Measurements from ENCODE around the gene MYL4. TPM values are rescaled to one million over a fixed set of nuclear protein-coding genes. Genes with fewer than 3 reads are reported as not detected.

Gene MYL4
- total RNA-seq, 1 experiment from 2014 or later = not detected

DNA sequence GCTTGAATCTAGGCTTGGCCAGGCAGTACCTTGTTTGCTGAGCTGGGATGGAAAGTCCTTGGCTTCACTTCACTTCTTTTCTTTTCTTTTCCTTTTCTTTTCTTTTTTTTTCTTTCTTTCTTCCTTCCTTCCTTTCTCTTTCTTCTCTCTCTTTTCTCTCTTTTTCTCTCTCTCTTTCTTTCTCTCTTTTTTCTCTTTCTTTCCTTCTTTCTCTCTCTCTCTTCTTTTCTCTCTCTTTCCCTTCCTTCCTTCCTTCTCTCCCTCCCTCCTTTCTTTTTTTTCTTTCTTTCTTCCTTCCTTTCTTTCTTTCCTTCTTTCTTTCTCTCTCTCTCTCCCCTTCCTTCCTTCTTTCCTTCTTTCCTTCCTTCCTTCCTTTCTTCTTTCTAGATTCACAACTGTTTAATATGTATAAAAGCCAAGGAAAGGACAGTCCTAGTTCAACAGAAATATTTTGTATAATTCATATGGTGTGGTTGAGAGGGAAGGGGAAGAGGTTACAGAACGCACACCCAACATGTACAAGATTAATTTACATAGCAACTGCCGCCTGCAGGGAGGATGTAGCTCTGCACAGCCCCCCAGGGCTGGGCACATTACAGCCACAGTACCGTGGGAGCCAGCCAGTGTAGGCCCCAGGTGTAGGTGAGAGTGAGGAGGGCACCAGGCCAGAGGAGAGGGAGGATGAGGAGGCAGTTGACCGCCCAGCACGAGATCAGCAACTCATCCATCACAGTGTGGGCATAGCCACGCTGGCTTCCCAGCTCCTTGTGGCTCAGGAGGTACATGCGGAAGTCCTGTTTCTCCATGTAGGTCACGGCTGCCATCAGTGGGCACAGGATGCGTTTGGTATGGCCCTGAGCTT lies 34.8 kb downstream of the MYL4 start:
- TF ChIP-seq, protein P1, sequence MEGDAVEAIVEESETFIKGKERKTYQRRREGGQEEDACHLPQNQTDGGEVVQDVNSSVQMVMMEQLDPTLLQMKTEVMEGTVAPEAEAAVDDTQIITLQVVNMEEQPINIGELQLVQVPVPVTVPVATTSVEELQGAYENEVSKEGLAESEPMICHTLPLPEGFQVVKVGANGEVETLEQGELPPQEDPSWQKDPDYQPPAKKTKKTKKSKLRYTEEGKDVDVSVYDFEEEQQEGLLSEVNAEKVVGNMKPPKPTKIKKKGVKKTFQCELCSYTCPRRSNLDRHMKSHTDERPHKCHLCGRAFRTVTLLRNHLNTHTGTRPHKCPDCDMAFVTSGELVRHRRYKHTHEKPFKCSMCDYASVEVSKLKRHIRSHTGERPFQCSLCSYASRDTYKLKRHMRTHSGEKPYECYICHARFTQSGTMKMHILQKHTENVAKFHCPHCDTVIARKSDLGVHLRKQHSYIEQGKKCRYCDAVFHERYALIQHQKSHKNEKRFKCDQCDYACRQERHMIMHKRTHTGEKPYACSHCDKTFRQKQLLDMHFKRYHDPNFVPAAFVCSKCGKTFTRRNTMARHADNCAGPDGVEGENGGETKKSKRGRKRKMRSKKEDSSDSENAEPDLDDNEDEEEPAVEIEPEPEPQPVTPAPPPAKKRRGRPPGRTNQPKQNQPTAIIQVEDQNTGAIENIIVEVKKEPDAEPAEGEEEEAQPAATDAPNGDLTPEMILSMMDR (conservative IDR thresholded peaks at IDR 0.05; ENCODE audit: low read depth, low read length) = no peak
- no peak for TF ChIP-seq EZH2 (IDR thresholded peaks at IDR 0.05; ENCODE audit: borderline replicate concordance, low read depth, low read length, poor library complexity, severe bottlenecking)
- no TSS peak for BruUV-seq (replicated peaks)
- no peaks in the 10 kb centered on the region for H3K27me3 ChIP-seq (replicated peaks; ENCODE audit: insufficient read depth, low read depth, low read length, poor library complexity)
- no peak overlapping the region for H3K4me3 ChIP-seq (ENCODE audit: low read depth, low read length, poor library complexity, severe bottlenecking)
- no peak overlapping the region for H3K27ac ChIP-seq (ENCODE audit: low read depth, low read length, poor library complexity, severe bottlenecking)
- no peak for DNase-seq (ENCODE audit: low spot score)
- POLR2A ChIA-PET (ENCODE audit: low non-redundant PET) = no interaction called here
- H3K9me3 ChIP-seq (ENCODE audit: low read depth, low read length, poor library complexity, severe bottlenecking) = no peaks in the 10 kb centered on the region
- peaks cover 8% of the 10 kb centered on the region for H3K4me1 ChIP-seq (ENCODE audit: insufficient read depth, low read length, poor library complexity, severe bottlenecking)
- CTCF ChIA-PET = no interaction called here
- intact Hi-C loops (cut with micrococcal nuclease; ENCODE audit: unreplicated experiment) = no loop called here
- no peaks in the 10 kb centered on the region for H3K36me3 ChIP-seq (ENCODE audit: insufficient read depth, low read length, poor library complexity, severe bottlenecking)

DNA sequence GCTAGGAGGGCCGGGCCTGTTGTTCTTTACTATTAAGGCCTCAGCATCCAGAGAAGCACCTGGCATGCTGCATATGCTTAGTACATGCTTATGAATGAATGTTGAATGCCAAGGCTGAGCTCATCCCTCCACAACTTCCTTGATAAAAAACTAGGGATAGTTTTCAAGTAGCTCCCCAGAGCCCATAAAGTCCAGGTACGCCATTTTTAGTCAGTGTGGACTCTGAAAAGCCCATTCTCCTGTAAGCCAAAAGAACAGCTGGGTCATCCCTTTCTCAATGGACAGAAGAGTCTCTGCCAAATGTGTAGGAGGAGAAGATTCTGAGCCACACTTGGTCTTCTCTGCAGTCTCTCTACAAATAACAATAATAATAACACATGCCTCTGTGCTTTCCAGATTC lies 35.5 kb downstream of the MYL4 start:
- ChIA-PET POLR2A (ENCODE audit: low non-redundant PET) (no interaction called here), CTCF (no interaction called here)
- no peaks in the 10 kb centered on the region for H3K36me3 ChIP-seq (ENCODE audit: insufficient read depth, low read length, poor library complexity, severe bottlenecking)
- intact Hi-C loops (cut with micrococcal nuclease; ENCODE audit: unreplicated experiment) = no loop called here
- H3K4me1 ChIP-seq (ENCODE audit: insufficient read depth, low read length, poor library complexity, severe bottlenecking) = peaks cover 7% of the 10 kb centered on the region
- no peak overlapping the region for H3K4me3 ChIP-seq (ENCODE audit: low read depth, low read length, poor library complexity, severe bottlenecking)
- H3K27me3 ChIP-seq (replicated peaks; ENCODE audit: insufficient read depth, low read depth, low read length, poor library complexity) = no peaks in the 10 kb centered on the region
- TF ChIP-seq, protein P1 (conservative IDR thresholded peaks at IDR 0.05; ENCODE audit: low read depth, low read length) = no peak
- TF ChIP-seq EZH2 (IDR thresholded peaks at IDR 0.05; ENCODE audit: borderline replicate concordance, low read depth, low read length, poor library complexity, severe bottlenecking) = no peak
- BruUV-seq (replicated peaks) = no TSS peak
- H3K9me3 ChIP-seq (ENCODE audit: low read depth, low read length, poor library complexity, severe bottlenecking) = no peaks in the 10 kb centered on the region
- H3K27ac ChIP-seq (ENCODE audit: low read depth, low read length, poor library complexity, severe bottlenecking) = no peak overlapping the region
- DNase-seq (ENCODE audit: low spot score) = no peak

DNA sequence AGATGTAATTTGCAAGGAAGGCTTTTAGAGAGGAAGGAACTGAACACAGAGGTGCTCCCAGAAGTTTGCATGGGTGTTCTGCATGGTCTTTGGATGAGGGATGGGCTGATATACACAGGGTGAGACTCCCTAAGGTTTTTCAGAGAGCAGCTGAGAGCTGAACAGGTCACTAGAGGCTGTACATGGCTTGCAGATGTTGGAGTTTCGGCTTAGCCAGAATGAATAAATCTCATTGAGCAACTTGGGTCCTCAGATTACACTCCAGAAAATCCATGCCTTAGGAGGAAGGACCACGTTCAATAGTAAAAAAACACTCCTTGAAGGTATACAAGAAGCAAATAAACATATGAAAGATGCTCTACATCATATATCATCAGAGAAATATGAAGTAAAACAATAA lies 37.0 kb downstream of the MYL4 start:
- intact Hi-C loops (cut with micrococcal nuclease; ENCODE audit: unreplicated experiment) = no loop called here
- H3K27ac ChIP-seq (ENCODE audit: low read depth, low read length, poor library complexity, severe bottlenecking) = no peak overlapping the region
- CTCF ChIA-PET = no interaction called here
- H3K9me3 ChIP-seq (ENCODE audit: low read depth, low read length, poor library complexity, severe bottlenecking) = no peaks in the 10 kb centered on the region
- H3K4me1 ChIP-seq (ENCODE audit: insufficient read depth, low read length, poor library complexity, severe bottlenecking) = no peaks in the 10 kb centered on the region
- POLR2A ChIA-PET (ENCODE audit: low non-redundant PET) = no interaction called here
- H3K27me3 ChIP-seq (replicated peaks; ENCODE audit: insufficient read depth, low read depth, low read length, poor library complexity) = no peaks in the 10 kb centered on the region
- DNase-seq (ENCODE audit: low spot score) = no peak
- no TSS peak for BruUV-seq (replicated peaks)
- TF ChIP-seq, protein P1 (conservative IDR thresholded peaks at IDR 0.05; ENCODE audit: low read depth, low read length) = no peak
- no peak for TF ChIP-seq EZH2 (IDR thresholded peaks at IDR 0.05; ENCODE audit: borderline replicate concordance, low read depth, low read length, poor library complexity, severe bottlenecking)
- H3K36me3 ChIP-seq (ENCODE audit: insufficient read depth, low read length, poor library complexity, severe bottlenecking) = no peaks in the 10 kb centered on the region
- H3K4me3 ChIP-seq (ENCODE audit: low read depth, low read length, poor library complexity, severe bottlenecking) = no peak overlapping the region

Data from A673 (cell line).